Hindlimb muscle (tissue), 1 donor: ENCODE data around the gene PODNL1. TPM values are rescaled to one million over a fixed set of nuclear protein-coding genes. Genes with fewer than 3 reads are reported as not detected.

Experiments
- DNase-seq: peaks from one replicate; pipeline ENCODE4 v3.0.0-alpha.2; 2013
- polyA plus RNA-seq: library from polyadenylated mRNA; unstranded; fragments of 120-200 nt; gene quantifications from one replicate; pipeline ENCODE4 v1.2.1, GENCODE V29; 2013; ENCODE audit not compliant: insufficient read length

Gene PODNL1, protein sequence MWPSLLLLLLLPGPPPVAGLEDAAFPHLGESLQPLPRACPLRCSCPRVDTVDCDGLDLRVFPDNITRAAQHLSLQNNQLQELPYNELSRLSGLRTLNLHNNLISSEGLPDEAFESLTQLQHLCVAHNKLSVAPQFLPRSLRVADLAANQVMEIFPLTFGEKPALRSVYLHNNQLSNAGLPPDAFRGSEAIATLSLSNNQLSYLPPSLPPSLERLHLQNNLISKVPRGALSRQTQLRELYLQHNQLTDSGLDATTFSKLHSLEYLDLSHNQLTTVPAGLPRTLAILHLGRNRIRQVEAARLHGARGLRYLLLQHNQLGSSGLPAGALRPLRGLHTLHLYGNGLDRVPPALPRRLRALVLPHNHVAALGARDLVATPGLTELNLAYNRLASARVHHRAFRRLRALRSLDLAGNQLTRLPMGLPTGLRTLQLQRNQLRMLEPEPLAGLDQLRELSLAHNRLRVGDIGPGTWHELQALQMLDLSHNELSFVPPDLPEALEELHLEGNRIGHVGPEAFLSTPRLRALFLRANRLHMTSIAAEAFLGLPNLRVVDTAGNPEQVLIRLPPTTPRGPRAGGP
- 0.57 TPM for polyA plus RNA-seq

- DNase-seq = no peak
Measured at GRCh38 chr19:13938301-13939064, at the start of gene PODNL1. TSS of gene PODNL1 (minus strand) at chr19:13938417. CDS start at chr19:13938181, 236 bp downstream.

- no peak for DNase-seq
Measured at GRCh38 chr19:13987101-13987890, 49.1 kb upstream of the PODNL1 start.

DNA sequence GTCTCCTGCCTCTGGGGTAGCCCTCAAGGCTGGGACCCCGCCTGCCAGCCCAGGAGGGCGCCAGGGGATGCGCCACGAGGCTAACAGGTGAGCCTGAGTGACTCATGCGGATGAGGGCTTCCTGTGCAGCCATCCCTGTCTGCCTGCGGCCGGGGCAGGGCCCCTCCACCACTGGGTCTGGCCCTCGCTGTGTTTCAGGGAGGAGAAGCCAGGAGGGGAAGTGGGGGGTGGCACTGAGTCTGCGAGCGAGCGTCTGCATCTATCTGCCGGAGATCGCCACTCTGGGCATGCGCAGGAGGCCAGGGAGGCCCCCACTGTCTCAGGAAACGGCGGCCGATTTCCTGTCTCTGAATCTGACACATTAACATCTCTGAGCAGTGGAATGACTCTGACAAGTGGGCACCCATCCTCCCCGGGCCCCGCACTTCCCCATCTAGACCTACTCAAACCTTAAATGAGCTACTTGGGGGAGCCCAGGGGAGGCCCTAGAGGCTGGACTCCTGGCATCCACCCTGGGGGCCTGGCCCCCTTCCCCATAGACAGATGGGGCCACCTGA, 48.2 kb upstream of the PODNL1 start:
- DNase-seq = peak; percentile 87

- no peak for DNase-seq
Measured at GRCh38 chr19:13985771-13986347, 47.6 kb upstream of the PODNL1 start.

GRCh38 chr19:13984875-13985741, 46.9 kb upstream of the PODNL1 start:
- DNase-seq = no peak

DNA sequence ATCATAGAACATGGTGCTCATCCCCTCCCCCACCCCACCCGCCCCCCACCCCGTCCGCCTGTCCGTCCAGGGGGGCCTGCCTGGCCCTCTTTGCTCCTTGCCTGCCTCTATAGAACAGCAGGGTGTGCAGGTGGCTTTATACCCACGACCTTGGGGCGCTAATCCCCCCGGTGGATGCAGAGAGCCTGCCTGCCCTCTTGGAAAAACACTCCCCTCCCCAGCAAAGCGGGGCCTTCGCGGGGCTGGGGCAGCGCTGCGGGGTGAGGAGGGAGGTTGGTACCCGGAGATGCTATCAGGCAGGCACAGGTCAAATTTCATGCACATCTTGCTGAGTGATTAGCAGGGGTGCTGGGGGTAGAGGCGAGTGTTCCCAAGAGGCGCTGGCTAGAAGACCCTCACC, 46.0 kb upstream of the PODNL1 start:
- DNase-seq = no peak

DNA sequence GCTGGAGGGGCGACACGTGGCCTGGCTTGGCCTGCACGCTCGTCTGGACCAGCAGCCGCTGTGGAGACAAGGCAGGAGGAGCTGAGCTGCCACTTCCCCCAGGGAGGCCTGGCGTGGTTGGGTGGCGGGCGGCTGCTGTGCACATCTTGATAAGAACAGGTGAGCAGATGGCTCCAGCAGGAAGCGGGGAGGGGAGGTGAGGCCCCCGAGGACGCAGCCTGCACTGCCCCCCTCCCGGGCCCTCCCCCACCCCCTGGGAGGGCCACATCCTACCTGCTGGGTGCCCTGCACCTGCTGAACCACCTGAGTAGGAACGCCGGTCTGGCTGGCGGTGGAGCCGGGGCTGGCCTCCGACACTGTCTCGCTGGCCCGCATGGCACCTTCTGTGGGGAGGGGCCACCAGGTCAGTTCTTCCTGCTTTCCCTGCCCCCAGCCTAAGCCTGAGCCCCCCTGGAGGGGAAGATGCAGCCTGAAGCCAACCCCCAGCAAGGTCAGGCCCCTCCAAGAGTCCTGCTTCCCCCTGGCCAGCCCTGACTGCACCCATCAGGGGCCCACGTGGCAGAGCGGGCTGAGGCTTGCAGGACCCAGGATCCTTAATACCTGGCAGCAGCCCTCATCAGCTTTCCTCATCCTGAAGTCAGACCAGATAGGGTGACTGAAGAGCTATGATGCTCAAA, 45.1 kb upstream of the PODNL1 start:
- no peak for DNase-seq

- DNase-seq = no peak
Measured at GRCh38 chr19:13982773-13983172, 44.6 kb upstream of the PODNL1 start.

- no peak for DNase-seq
Measured at GRCh38 chr19:13981988-13982501, 43.8 kb upstream of the PODNL1 start.

GRCh38 chr19:13981467-13981866, 43.2 kb upstream of the PODNL1 start:
- DNase-seq = no peak

DNA sequence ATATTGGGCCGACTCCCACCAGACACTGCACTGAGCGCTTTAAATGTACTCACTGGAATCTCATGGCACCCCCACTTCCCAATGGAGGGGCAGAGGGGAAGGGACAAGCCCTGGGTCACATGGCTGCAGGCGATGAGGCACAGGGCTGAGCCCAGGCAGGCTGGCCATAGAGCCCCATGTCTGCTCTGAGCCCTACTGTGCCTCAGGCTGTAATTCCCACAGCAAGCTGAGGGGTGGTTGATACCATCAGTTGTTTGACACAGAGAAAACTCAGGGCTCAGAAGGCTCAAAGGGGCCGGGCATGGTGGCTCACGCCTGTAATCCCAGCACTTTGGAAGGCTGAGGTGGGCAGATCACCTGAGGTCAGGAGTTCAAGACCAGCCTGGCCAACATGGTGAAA, 42.8 kb upstream of the PODNL1 start:
- DNase-seq = no peak

DNA sequence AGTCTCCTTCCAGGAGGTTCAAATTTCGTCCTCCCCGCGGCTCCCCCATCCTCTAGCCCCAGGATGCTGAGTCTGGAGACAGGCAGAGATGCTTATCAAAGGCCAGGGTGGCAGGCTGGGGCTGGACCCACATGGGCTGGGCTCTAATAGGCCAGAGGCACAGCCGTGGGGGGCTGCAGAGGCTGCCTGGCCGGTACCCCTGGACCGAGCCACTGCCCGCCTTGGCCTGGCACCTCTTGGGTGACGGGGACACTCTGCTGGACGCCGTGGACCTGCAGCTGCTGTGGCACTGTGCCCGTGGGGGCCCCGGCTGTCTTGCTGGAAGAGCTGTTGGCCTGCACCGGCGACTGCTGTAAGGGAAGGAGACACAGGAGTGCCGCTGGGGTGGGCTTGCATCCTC, 42.1 kb upstream of the PODNL1 start:
- no peak for DNase-seq

DNA sequence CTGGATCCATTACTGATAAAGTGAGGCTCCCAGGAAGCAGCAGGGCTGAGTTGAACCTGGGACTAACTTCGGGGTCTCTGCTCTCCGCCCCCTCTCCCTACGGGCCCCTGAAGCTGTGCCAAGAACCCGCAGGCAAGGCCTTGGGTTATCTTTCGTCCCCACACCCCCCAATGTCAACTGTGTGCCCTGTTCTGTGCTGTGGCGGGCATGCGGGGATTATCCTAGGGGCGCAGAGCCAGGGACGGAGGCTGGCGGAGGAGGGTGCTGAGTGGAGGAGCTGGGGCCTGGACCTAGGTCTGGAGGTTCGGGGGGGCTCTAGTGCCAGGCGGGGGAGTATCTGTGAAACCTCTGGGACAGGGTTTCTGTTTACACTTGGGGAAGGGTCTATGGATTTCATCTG, 41.5 kb upstream of the PODNL1 start:
- DNase-seq = no peak

DNA sequence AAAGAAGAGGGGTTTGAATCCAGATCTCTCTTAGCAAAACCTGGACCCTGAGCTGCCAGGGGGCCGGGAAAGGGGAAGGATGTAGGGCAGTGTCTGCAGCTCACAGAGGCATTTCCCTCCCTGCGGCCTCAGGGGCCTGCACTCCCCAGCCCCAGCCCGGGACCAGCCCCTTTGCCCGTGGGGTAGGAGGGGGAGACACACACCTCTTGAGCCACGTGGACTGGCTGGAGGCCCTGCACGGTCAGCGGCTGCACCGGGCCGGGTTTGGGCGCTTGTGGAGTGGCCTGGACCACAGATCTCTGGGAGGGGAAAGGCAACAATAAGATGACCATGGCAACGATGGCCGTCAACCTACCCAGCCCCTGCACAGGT, 41.0 kb upstream of the PODNL1 start:
- no peak for DNase-seq

- peak; percentile 87 for DNase-seq
Measured at GRCh38 chr19:13978351-13979243, 40.4 kb upstream of the PODNL1 start.

- no peak for DNase-seq
Measured at GRCh38 chr19:13977803-13978202, 39.6 kb upstream of the PODNL1 start.

DNA sequence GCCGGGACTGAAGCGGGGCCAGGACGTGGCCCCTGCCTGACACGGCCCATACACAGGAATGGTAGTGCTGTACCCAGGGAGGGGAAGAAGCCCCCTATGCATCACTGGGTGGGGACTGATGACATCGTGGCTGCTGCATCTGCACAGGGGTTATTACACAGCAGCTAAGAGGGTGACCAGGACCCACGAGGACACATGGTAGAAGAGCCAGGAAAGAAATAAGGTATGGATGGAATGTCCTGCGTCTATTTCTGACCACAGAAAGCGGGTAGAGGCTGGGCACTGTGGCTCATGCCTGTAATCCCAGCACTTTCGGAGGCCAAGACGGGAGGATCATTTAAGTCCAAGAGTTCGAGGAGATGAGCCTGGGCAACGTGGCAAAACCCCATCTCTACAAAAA, 38.2 kb upstream of the PODNL1 start:
- DNase-seq = no peak

- no peak for DNase-seq
Measured at GRCh38 chr19:13975870-13976269, 37.7 kb upstream of the PODNL1 start.

DNA sequence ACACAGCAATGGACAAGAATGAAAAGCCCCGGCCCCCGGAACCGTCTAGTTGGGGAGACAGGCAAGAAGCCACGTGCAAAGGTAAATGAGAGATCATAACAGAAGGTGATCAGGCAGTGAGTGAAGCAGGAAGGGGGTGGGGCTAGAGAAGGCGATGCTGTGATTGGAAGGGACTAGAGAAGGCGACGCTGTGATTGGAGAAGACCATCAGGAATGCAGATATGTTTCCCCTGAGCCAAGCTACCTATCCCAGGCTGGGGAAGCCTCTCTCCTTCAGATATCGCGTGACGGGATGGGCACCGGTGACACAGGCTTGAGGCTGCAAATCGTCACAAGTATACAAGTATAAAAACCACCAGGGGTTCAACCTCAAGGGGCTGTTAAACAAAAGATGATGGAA, 35.9 kb upstream of the PODNL1 start:
- DNase-seq = no peak
